Nephron (organoid): Measurements from ENCODE around the gene PDIA4.
"Not testable (repeated sequence)": the region's sequence is repeated elsewhere in the genome, so short reads cannot be mapped to it uniquely, and the experiment has no call there.

Experiments used
- H3K27ac Mint-ChIP-seq, 3 experiments: 2 replicates each; pipeline ENCODE4 v1.8.0; 2020; ENCODE audit warnings: mixed read lengths in 3 of 3, mild to moderate bottlenecking in 2 of 3, moderate library complexity in 1 of 3
- H3K27me3 Mint-ChIP-seq: 2 replicates; pipeline ENCODE4 v1.8.0; 2021; ENCODE audit warnings: low read depth, mild to moderate bottlenecking, moderate library complexity, mixed read lengths
- H3K36me3 Mint-ChIP-seq: 2 replicates; pipeline ENCODE4 v1.8.0; 2020; ENCODE audit warnings: low read depth, mixed read lengths
- H3K4me1 Mint-ChIP-seq: 2 replicates; pipeline ENCODE4 v1.8.0; 2020; ENCODE audit warnings: mixed read lengths
- H3K4me3 Mint-ChIP-seq, 3 experiments: 2 replicates each; pipeline ENCODE4 v1.8.0; 2020; ENCODE audit warnings: mild to moderate bottlenecking in 3 of 3, mixed read lengths in 3 of 3, moderate library complexity in 2 of 3
- H3K9me3 Mint-ChIP-seq: 2 replicates; pipeline ENCODE4 v1.8.0; 2020; ENCODE audit warnings: mixed read lengths
- TF ChIP-seq, protein P1 (sequence below), 3 experiments: fragments of 200-600 bp; sonication (generic); IDR thresholded peaks; one replicate each; pipeline ENCODE4 v1.5.0; 2021; ENCODE audit warnings: antibody characterized with exemption in 3 of 3; ENCODE audit not compliant: unreplicated experiment in 3 of 3

Gene PDIA4

DNA sequence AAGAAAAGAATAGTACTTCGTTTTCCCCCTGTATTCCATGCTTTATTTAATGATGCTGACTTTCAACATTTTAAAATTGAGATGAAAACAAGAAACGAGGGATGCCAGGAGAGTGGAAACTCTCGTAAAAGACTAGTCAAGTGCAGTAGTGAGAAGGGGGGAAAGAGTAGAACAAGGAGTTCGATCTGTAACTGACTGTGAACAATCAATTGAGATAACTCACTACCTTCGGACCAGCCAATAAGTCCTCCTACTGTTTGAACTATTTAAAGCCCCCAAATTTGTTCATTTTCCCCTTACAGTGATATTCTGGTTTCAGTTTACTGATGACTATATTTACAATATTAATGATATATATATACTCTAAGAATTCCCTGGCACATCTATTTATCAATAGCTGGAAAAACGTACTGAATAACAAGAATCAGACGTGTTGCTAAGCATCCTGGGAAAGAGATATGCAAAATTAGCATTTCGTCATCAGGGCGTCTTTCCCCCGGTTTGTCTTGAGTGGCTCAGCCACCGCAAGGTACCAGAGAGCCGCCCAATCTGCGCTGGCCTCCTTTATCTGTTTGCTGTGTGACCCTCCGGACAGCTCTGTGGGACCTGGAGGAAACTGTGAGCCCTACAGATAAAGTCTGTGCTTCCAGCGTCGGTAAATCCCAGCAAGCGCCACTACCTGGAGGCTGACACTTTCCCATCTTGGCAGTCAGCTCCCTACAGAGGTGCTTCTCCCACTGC is 41.1 kb downstream of the PDIA4 start:
- Mint-ChIP-seq H3K4me1 (peaks cover 39% of the 10 kb centered on the region), H3K36me3 (no peaks in the 10 kb centered on the region), H3K27ac (peak overlapping the region; percentile 83 to 96 (median 89)), H3K27me3 (peaks cover 4% of the 10 kb centered on the region), H3K4me3 (peak overlapping the region; percentile 91 to 94 (median 93)), H3K9me3 (no peaks in the 10 kb centered on the region)
- TF ChIP-seq, protein P1, sequence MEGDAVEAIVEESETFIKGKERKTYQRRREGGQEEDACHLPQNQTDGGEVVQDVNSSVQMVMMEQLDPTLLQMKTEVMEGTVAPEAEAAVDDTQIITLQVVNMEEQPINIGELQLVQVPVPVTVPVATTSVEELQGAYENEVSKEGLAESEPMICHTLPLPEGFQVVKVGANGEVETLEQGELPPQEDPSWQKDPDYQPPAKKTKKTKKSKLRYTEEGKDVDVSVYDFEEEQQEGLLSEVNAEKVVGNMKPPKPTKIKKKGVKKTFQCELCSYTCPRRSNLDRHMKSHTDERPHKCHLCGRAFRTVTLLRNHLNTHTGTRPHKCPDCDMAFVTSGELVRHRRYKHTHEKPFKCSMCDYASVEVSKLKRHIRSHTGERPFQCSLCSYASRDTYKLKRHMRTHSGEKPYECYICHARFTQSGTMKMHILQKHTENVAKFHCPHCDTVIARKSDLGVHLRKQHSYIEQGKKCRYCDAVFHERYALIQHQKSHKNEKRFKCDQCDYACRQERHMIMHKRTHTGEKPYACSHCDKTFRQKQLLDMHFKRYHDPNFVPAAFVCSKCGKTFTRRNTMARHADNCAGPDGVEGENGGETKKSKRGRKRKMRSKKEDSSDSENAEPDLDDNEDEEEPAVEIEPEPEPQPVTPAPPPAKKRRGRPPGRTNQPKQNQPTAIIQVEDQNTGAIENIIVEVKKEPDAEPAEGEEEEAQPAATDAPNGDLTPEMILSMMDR (IDR thresholded peaks at IDR 0.05; ENCODE audit: unreplicated experiment in 3 of 3), result no peak

DNA sequence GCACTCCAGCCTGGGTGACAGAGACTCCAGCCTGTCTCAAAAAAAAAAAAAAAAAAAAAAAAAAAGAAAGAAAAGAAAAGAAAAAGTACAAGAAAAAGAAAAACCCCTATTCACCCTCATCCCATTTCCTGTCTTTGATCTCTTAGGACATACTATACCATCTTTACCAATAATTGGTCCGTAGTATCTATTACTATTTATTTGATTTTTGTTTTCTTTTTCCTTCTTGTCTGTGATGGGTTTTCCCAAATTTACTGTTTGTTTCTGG is 41.6 kb downstream of the PDIA4 start:
- Mint-ChIP-seq H3K4me3 (peak overlapping the region; percentile 91 to 94 (median 93)), H3K27ac (peak overlapping the region; percentile 83 to 96 (median 89)), H3K27me3 (peaks cover 4% of the 10 kb centered on the region), H3K9me3 (no peaks in the 10 kb centered on the region), H3K36me3 (no peaks in the 10 kb centered on the region), H3K4me1 (peaks cover 39% of the 10 kb centered on the region)
- TF ChIP-seq, protein P1 (IDR thresholded peaks at IDR 0.05; ENCODE audit: unreplicated experiment in 3 of 3), result no peak

DNA sequence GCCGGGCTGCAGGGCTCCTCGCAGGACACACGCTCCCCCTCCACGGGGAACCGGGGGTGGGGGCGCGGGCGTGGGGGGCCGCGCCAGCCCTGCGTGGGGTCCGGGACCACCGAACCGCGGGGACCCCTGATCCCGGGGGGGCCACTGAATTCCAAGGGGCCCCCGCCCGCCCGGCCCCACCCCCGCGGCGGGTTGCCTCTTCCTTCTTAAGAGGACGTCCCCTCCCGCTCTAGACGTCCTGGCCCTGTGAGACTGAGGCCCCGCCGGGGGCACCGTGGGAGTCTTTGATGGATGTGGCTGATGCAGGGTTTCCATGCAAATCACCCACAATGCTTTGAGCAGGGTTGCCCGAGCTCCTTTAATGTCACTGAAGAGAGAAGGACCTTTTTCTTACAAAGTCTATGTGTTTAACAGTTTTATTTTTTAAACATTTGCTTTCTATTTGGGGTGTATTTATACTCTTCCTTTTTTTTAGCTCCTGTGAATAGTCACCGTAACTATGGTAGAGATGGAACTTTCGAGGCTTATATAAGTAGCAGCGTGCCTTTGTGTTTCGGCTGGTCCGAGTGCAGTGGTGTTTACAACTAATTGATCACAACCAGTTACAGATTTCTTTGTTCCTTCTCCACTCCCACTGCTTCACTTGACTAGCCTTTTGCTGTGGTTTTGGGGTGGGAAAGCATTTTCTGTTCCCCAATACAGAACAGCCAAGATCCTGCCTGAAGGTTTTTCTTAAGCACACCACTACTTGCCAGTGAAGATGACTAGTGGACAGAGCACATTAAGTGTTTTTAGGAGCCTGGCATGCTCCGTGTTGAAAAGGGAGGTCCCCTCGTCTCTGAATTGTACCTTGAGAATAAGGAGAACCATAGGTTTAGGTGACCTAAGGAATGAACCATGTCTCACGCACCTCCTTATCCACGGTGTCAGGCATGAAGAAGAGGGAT is 44.8 kb downstream of the PDIA4 start:
- H3K4me1 Mint-ChIP-seq, result peaks cover 39% of the 10 kb centered on the region
- TF ChIP-seq, protein P1 (IDR thresholded peaks at IDR 0.05; ENCODE audit: unreplicated experiment in 3 of 3), result no peak
- H3K4me3 Mint-ChIP-seq, result peak overlapping the region; percentile 95 to 100 (median 100)
- H3K36me3 Mint-ChIP-seq, result no peaks in the 10 kb centered on the region
- H3K27me3 Mint-ChIP-seq, result peaks cover 8% of the 10 kb centered on the region
- H3K27ac Mint-ChIP-seq, result peak overlapping the region; percentile 96 to 99 (median 98)
- H3K9me3 Mint-ChIP-seq, result peaks cover 6% of the 10 kb centered on the region

DNA sequence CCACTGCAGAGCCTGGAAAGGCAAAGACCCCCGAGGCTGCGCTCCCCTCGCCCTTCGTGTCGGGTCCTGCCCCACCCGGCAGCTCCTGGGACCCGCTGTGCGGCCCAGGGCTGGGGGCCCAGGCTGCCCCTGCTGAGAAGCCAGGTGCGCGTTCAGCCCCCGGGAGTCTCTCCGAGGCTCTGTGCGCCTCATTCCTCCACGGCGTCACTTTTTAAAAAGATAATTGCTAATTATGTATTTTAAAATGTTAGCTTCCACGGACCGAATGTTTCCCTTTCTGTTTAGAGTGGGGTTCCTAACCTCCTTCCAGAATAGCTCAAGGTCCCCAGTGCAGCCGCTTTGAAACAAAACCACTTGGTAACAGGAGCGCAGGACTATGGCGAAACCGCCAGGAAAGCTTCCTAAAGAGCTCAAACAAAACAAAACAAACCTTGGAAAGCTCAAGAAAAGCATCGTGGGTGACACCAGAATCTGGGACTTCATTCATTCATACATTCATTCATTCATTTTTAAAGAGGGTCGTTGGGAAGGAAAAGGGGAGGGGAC is 45.6 kb downstream of the PDIA4 start:
- H3K27ac Mint-ChIP-seq, result peak overlapping the region; percentile 96 to 99 (median 98)
- H3K4me1 Mint-ChIP-seq, result peaks cover 32% of the 10 kb centered on the region
- no peaks in the 10 kb centered on the region for H3K36me3 Mint-ChIP-seq
- peak overlapping the region; percentile 95 to 100 (median 100) for H3K4me3 Mint-ChIP-seq
- peaks cover 6% of the 10 kb centered on the region for H3K9me3 Mint-ChIP-seq
- peaks cover 12% of the 10 kb centered on the region for H3K27me3 Mint-ChIP-seq
- TF ChIP-seq, protein P1 (IDR thresholded peaks at IDR 0.05; ENCODE audit: unreplicated experiment in 3 of 3), result no peak

DNA sequence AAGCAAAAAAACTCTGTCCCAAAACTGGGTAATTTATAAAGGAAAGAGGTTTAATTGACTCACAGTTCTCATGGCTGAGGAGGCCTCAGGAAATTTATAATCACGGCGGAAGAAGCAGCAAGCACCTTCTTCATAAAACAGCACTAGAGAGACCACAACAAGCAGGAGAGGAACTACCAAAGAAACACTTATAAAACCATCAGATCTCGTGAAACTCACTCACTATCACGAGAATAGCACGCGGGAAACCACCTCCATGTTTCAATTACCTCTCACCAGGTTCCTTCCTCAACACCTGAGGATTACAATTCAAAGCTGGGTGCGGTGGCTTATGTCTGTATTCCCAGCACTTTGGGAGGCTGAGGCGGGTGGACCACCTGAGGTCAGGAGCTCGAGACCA is 48.5 kb downstream of the PDIA4 start:
- H3K27me3 Mint-ChIP-seq, result peaks cover 12% of the 10 kb centered on the region
- H3K27ac Mint-ChIP-seq, result no peak overlapping the region
- H3K36me3 Mint-ChIP-seq, result no peaks in the 10 kb centered on the region
- H3K4me1 Mint-ChIP-seq, result peaks cover 22% of the 10 kb centered on the region
- peak overlapping the region; percentile 29 to 77 (median 74) for H3K4me3 Mint-ChIP-seq
- peaks cover 6% of the 10 kb centered on the region for H3K9me3 Mint-ChIP-seq
- TF ChIP-seq, protein P1 (IDR thresholded peaks at IDR 0.05; ENCODE audit: unreplicated experiment in 3 of 3), result no peak

DNA sequence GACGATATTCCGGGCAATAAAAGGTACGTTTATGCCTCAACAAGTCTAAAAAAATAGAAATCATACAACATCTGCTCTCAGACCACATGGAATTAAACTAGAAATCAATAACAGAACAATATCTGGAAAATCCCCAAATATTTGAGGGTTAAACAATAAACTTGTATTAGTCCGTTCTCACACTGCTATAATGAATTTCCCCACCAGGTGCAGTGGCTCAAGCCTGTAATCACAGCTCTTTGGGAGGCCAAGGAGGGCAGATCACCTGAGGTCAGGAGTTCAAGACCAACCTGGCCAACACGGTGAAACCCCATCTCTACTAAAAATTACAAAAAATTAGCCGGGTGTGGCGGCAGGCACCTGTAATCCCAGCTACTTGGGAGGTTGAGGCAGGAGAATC is 49.2 kb downstream of the PDIA4 start:
- peak overlapping the region in 2 of 3 experiments; percentile 14 to 59 for H3K4me3 Mint-ChIP-seq

More for the DNA sequence above, 49.2 kb downstream of the PDIA4 start:
- Mint-ChIP-seq H3K4me1 (peaks cover 15% of the 10 kb centered on the region), H3K27ac (peak overlapping the region in 1 of 3 experiments; percentile 29), H3K27me3 (peaks cover 12% of the 10 kb centered on the region)
- H3K9me3 Mint-ChIP-seq, H3K36me3 Mint-ChIP-seq: not testable (repeated sequence)
